ENCODE data around the gene EFNB3. TPM values are rescaled to one million over a fixed set of nuclear protein-coding genes. Genes with fewer than 3 reads are reported as not detected.

Gene EFNB3
- polyA plus RNA-seq (ENCODE audit: insufficient read length in 3 of 3), result 10 to 100 TPM; 19.9 to 23.7 (median 23.1) TPM

- no peak for DNase-seq (ENCODE audit: low read depth in 3 of 3, low spot score in 2 of 3)
These were observed at the start of gene EFNB3 for GRCh38 chr17:7704601-7705268. EFNB3 (plus strand) TSS chr17:7705202; CDS start chr17:7705599, 397 bp downstream.

DNA sequence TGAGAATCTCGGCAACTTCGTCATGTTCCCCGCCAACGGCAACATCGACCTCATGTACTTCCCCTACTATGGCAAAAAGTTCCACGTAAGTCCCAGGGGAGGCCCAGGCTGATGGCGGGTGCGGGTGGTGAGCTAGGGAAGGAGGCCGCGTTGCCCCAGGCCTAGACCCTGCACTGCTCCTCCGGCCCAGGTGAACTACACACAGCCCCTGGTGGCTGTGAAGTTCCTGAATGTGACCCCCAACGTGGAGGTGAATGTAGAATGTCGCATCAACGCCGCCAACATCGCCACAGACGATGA is 49.5 kb upstream of the EFNB3 start:
- no peak for DNase-seq (ENCODE audit: low read depth in 3 of 3, low spot score in 2 of 3)

GRCh38 chr17:7656958-7657609 is 47.9 kb upstream of the EFNB3 start:
- peak in 1 of 3 donors; percentile 39 for DNase-seq (ENCODE audit: low read depth in 3 of 3, low spot score in 2 of 3)

DNA sequence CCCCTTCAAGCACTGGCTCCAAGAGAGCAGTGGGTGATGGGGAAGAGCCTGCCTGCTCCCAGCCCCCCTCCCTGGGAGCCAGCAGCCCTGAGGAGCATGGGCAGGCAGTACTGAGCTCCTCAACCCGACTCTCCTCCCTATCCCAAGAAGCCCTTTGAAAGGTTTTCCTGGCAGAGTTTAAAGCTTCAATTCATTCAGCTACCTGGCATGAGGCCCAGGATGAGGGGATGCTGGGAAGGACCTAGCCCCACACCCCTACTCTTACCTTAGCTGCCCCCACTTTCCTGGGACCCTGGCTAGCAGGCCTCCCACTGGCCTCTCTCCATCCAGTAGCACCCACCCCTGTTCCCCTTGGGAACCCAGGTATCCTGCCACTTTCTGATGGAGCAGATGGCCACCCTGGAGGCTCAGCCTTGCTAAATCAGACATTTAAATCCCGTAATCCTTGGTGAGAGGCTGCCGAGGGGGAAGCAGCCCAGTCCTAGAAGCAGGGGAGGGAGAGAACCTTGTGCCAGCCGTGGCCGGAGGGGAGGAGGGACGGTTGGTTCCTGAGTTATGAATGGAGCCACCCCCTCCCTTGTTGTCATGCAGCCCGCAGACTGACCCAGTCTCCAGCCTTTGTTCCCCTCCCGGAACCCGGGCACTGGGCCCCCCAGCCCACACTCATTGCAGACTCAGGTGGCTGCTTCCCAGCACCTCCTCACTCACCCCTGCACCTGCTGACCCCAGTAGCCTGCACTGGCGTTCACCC is 37.2 kb upstream of the EFNB3 start:
- DNase-seq (ENCODE audit: low read depth in 3 of 3, low spot score in 2 of 3), result no peak

GRCh38 chr17:7668482-7668881 is 36.5 kb upstream of the EFNB3 start:
- DNase-seq (ENCODE audit: low read depth in 3 of 3, low spot score in 2 of 3), result no peak

- DNase-seq (ENCODE audit: low read depth in 3 of 3, low spot score in 2 of 3), result no peak
These were observed 31.8 kb upstream of the EFNB3 start for GRCh38 chr17:7673239-7673638.

DNA sequence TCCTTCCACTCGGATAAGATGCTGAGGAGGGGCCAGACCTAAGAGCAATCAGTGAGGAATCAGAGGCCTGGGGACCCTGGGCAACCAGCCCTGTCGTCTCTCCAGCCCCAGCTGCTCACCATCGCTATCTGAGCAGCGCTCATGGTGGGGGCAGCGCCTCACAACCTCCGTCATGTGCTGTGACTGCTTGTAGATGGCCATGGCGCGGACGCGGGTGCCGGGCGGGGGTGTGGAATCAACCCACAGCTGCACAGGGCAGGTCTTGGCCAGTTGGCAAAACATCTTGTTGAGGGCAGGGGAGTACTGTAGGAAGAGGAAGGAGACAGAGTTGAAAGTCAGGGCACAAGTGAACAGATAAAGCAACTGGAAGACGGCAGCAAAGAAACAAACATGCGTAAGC is 30.1 kb upstream of the EFNB3 start:
- no peak for DNase-seq (ENCODE audit: low read depth in 3 of 3, low spot score in 2 of 3)

GRCh38 chr17:7676533-7676932 is 28.5 kb upstream of the EFNB3 start:
- DNase-seq (ENCODE audit: low read depth in 3 of 3, low spot score in 2 of 3), result no peak

GRCh38 chr17:7677388-7678067 is 27.5 kb upstream of the EFNB3 start:
- DNase-seq (ENCODE audit: low read depth in 3 of 3, low spot score in 2 of 3), result no peak

DNA sequence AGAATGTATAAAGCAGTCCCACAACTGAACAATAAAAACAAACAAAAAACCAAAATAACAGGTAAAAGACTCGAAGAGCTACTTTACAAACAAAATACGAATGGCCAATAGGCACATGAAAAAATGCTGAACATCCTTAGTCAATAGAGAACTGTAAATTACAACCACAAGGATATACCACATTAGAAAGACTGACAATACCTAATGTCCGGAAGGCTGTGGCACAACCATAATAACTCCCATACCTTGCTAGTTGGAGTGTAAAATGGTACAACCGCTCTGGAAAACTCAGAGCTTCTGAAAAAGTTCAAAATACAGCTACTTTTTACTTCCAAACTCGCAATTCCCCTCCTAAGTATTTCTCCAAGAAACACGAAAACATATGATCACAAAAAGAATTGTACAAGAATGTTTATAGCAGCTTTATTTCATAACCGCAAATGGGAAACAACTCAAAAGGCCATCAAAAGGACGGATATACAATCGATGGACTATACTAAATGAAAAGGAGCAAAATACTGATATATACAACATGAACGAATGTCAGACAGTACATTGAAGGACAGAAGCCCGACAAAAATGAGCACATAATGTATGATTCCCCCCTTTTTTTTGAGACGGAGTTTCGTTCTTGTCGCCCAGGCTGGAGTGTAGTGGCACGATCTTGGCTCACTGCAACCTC is 20.0 kb upstream of the EFNB3 start:
- no peak for DNase-seq (ENCODE audit: low read depth in 3 of 3, low spot score in 2 of 3)

DNA sequence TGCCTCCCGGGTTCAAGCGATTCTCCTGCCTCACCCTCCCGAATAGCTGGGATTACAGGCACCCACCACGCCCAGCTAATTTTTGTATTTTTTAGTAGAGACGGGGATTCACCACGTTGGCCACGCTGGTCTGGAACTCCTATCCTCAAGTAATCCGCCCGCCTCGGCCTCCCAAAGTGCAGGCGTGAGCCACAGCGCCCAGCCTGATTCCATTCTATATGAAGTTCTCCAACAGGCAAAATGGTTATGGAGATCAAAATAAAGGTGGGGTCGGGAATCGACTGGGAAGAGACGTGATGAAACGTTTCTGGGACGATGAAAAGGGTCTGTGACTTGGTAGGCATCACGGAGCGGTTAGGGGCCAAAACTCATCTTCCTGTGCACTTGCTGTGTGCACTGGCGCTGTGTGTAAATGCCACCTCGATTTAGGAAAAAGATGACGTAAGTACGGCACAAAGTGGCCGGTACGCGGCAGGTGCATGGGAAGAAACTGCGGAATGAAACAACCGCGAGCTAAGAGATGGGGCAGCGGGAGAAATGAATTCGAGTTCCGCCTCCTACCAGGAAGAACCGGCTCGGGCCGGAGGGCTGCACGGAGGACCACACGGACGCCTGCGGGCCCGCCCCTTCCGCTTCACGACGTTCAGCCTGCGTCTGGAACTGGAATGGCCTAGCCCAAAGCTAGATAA is 19.3 kb upstream of the EFNB3 start:
- DNase-seq (ENCODE audit: low read depth in 3 of 3, low spot score in 2 of 3), result peak; percentile 20 to 91 (median 89)

GRCh38 chr17:7686222-7687071 is 18.6 kb upstream of the EFNB3 start:
- DNase-seq (ENCODE audit: low read depth in 3 of 3, low spot score in 2 of 3), result peak in 2 of 3 donors; percentile 95 to 99

GRCh38 chr17:7687072-7687907 is 17.7 kb upstream of the EFNB3 start, which contains the start of gene TP53:
TP53 (minus strand) TSS chr17:7687490; CDS start chr17:7676594, 10,896 bp downstream.
- DNase-seq (ENCODE audit: low read depth in 3 of 3, low spot score in 2 of 3), result peak; percentile 84 to 85 (median 85)

DNA sequence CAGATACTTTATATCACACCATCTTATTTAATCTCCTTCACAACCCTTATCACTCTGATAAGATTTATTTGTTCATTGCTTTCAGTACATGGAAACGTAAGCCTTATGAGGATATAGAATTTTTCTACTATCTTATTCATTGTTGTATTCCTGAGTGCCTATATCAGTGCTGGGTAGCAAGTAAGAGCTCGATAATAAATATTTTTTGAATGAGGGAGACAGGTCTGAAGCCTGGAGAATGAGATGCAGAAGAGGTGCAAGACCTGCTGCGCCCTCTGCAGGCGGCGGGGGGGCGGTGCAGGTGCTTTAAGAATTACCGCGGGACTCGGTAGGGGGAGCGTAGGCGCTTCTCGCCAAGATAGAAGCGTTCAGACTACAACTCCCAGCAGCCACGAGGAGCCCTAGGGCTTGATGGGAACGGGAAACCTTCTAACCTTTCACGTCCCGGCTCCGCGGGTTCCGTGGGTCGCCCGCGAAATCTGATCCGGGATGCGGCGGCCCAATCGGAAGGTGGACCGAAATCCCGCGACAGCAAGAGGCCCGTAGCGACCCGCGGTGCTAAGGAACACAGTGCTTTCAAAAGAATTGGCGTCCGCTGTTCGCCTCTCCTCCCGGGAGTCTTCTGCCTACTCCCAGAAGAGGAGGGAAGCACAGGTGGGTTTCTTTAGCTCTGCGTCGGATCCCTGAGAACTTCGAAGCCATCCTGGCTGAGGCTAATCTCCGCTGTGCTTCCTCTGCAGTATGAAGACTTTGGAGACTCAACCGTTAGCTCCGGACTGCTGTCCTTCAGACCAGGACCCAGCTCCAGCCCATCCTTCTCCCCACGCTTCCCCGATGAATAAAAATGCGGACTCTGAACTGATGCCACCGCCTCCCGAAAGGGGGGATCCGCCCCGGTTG is 16.8 kb upstream of the EFNB3 start, which contains the start of gene WRAP53:
Gene WRAP53, plus strand, starts transcription at position 570 of the 900 bp plus-strand sequence. Its CDS starts 172 bp downstream, at position 742.
- peak; percentile 92 to 96 (median 95) for DNase-seq (ENCODE audit: low read depth in 3 of 3, low spot score in 2 of 3)

GRCh38 chr17:7688808-7689316 is 16.1 kb upstream of the EFNB3 start:
- no peak for DNase-seq (ENCODE audit: low read depth in 3 of 3, low spot score in 2 of 3)

- no peak for DNase-seq (ENCODE audit: low read depth in 3 of 3, low spot score in 2 of 3)
These were observed 9.4 kb upstream of the EFNB3 start for GRCh38 chr17:7695586-7695985.
